Anterior cingulate cortex (tissue), 58 donors: ENCODE results near the gene DNAJC5.
"Not testable (repeated sequence)": the region's sequence is repeated elsewhere in the genome, so short reads cannot be mapped to it uniquely, and the experiment has no call there.

Source experiments
- DNase-seq, 58 donors: peaks; one replicate each; lab custom pipeline; 2025; lab: John Stamatoyannopoulos, UW

The DNAJC5 gene

GRCh38 chr20:63947638-63948456 lies 52.9 kb downstream of the DNAJC5 start:
- peak in 40 of 58 donors; percentile 15 to 73 (median 42) for DNase-seq

GRCh38 chr20:63950701-63951397 lies 55.9 kb downstream of the DNAJC5 start:
- DNase-seq: no peak

GRCh38 chr20:63951398-63952209 lies 56.7 kb downstream of the DNAJC5 start:
- peak in 1 of 58 donors; percentile 12 for DNase-seq

- no peak for DNase-seq
Measured at GRCh38 chr20:63952210-63952535, 57.2 kb downstream of the DNAJC5 start.

- DNase-seq: no peak
Measured at GRCh38 chr20:63952769-63953168, 57.8 kb downstream of the DNAJC5 start.

- no peak for DNase-seq
Measured at GRCh38 chr20:63953764-63954429, 59.0 kb downstream of the DNAJC5 start.

- peak in 34 of 58 donors; percentile 23 to 68 (median 52) for DNase-seq
Measured at GRCh38 chr20:63955281-63955826, 60.4 kb downstream of the DNAJC5 start.

GRCh38 chr20:63955827-63956663 lies 61.1 kb downstream of the DNAJC5 start, which contains the start of gene UCKL1:
UCKL1 (minus strand) TSS chr20:63956416; CDS start chr20:63956372, 44 bp downstream.
- peak in 55 of 58 donors; percentile 37 to 98 (median 84) for DNase-seq

- peak in 2 of 58 donors; percentile 46 to 59 for DNase-seq
Measured at GRCh38 chr20:63956664-63957003, 61.7 kb downstream of the DNAJC5 start.

- peak in 48 of 58 donors; percentile 13 to 80 (median 51) for DNase-seq
Measured at GRCh38 chr20:63957004-63957689, 62.2 kb downstream of the DNAJC5 start.

- DNase-seq: peak in 1 of 58 donors; percentile 31
Measured at GRCh38 chr20:63957690-63958441, 62.9 kb downstream of the DNAJC5 start.

GRCh38 chr20:63958471-63958870 lies 63.5 kb downstream of the DNAJC5 start:
- no peak for DNase-seq

GRCh38 chr20:63958964-63959698 lies 64.2 kb downstream of the DNAJC5 start:
- DNase-seq: no peak

GRCh38 chr20:63959699-63960075 lies 64.8 kb downstream of the DNAJC5 start:
- DNase-seq: no peak

- not testable (repeated sequence) for DNase-seq
Measured at GRCh38 chr20:63960654-63961621, 66.0 kb downstream of the DNAJC5 start.
